ENCODE results near the gene NQO1. TPM values are rescaled to one million over a fixed set of nuclear protein-coding genes. Genes with fewer than 3 reads are reported as not detected.
A peak's percentile ranks its signal among the peaks of the same experiment; 100 is the strongest.

The NQO1 gene
- total RNA-seq, 3 donors from 2014 or later, result 41.2 to 133 (median 87.4) TPM

GRCh38 chr16:69745959-69746358, 19.6 kb upstream of the NQO1 start:
- DNase-seq (no peak), ATAC-seq (no peak)
- intact Hi-C loops (cut with DNase I, micrococcal nuclease), result no loop called here
- Histone ChIP-seq H3K4me3 (no peak overlapping the region), H3K36me3 (ENCODE audit: low read depth) (peaks cover 10% of the 10 kb centered on the region), H3K4me1 (ENCODE audit: low read depth) (peaks cover 7% of the 10 kb centered on the region), H3K9me3 (no peaks in the 10 kb centered on the region)
- TF ChIP-seq CTCF (IDR thresholded peaks at IDR 0.05), result no peak

- H3K36me3 ChIP-seq (ENCODE audit: low read depth), result peaks cover 5% of the 10 kb centered on the region
Measured at GRCh38 chr16:69745232-69745612, 18.9 kb upstream of the NQO1 start.

GRCh38 chr16:69744363-69745231, 18.2 kb upstream of the NQO1 start:
- no peaks in the 10 kb centered on the region for H3K9me3 ChIP-seq
- DNase-seq (no peak), ATAC-seq (no peak)
- peaks cover 5% of the 10 kb centered on the region for H3K36me3 ChIP-seq (ENCODE audit: low read depth)
- no peak overlapping the region for H3K4me3 ChIP-seq
- no peak for TF ChIP-seq CTCF (IDR thresholded peaks at IDR 0.05)
- H3K4me1 ChIP-seq (ENCODE audit: low read depth), result peaks cover 7% of the 10 kb centered on the region
- intact Hi-C loops (cut with DNase I, micrococcal nuclease), result no loop called here

More at GRCh38 chr16:69745232-69745612, 18.9 kb upstream of the NQO1 start:
- peaks cover 7% of the 10 kb centered on the region for H3K4me1 ChIP-seq (ENCODE audit: low read depth)
- H3K4me3 ChIP-seq, result no peak overlapping the region
- H3K9me3 ChIP-seq, result no peaks in the 10 kb centered on the region
- ATAC-seq (no peak), DNase-seq (no peak)
- TF ChIP-seq CTCF (IDR thresholded peaks at IDR 0.05), result no peak
- intact Hi-C loops (cut with DNase I, micrococcal nuclease), result no loop called here

GRCh38 chr16:69741951-69742904, 15.9 kb upstream of the NQO1 start:
- Histone ChIP-seq H3K9me3 (no peaks in the 10 kb centered on the region), H3K4me3 (no peak overlapping the region), H3K36me3 (ENCODE audit: low read depth) (no peaks in the 10 kb centered on the region), H3K4me1 (ENCODE audit: low read depth) (peaks cover 7% of the 10 kb centered on the region)
- peak; percentile 91 for ATAC-seq
- peak; percentile 90 to 98 (median 93) for DNase-seq
- intact Hi-C loops (cut with DNase I, micrococcal nuclease), result no loop called here
- no peak for TF ChIP-seq CTCF (IDR thresholded peaks at IDR 0.05)

- no peak for DNase-seq
- no peaks in the 10 kb centered on the region for H3K9me3 ChIP-seq
- H3K4me3 ChIP-seq, result no peak overlapping the region
- intact Hi-C loops (cut with DNase I, micrococcal nuclease), result no loop called here
- ATAC-seq, result peak; percentile 17
- TF ChIP-seq CTCF (IDR thresholded peaks at IDR 0.05), result no peak
- peaks cover 7% of the 10 kb centered on the region for H3K4me1 ChIP-seq (ENCODE audit: low read depth)
- H3K36me3 ChIP-seq (ENCODE audit: low read depth), result no peaks in the 10 kb centered on the region
Measured at GRCh38 chr16:69741519-69741918, 15.2 kb upstream of the NQO1 start.

Measured in mucosa of descending colon (tissue), 3 donors.